T47D (cell line): ENCODE results near the gene ANKDD1A.

Source experiments
- DNase-seq, 2 experiments: peaks; one replicate each; pipeline versions ENCODE4 v3.0.0 to v3.0.0-alpha.2; 2011 to 2012; ENCODE audit warnings: low read depth in 1 of 2, low spot score in 1 of 2
- JUND ChIP-seq: IDR thresholded peaks from 2 replicates; pipeline ENCODE4 v1.6.1; 2012; ENCODE audit warnings: low read depth
- in situ Hi-C: cut with HindIII; loops from 2 replicates; pipeline ENCODE4 v1.10.0; 2016; ENCODE audit warnings: low sequenced_read_pairs, low pct_unique_long_range_greater_than_20kb

The ANKDD1A gene

DNA sequence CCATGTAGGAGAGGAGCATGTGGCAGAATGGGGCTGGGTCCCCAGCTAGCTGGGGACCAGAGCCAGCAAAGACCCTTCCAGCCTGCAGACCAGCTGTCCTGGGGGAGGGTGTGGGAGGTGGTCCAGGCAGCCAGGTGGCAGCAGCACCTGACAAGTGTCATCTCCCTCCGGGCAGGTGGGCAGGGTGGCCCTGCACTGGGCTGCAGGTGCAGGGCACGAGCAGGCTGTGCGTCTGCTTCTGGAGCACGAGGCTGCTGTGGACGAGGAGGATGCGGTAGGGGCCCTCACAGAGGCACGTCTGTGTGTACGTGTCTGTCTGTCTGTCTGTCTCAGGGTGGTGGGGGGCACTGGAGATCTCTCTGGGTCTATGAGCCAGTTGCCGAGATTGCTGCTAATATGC, 5.5 kb downstream of the ANKDD1A start:
- no peak for DNase-seq
- in situ Hi-C loops: no loop called here
- no peak for TF ChIP-seq JUND

DNA sequence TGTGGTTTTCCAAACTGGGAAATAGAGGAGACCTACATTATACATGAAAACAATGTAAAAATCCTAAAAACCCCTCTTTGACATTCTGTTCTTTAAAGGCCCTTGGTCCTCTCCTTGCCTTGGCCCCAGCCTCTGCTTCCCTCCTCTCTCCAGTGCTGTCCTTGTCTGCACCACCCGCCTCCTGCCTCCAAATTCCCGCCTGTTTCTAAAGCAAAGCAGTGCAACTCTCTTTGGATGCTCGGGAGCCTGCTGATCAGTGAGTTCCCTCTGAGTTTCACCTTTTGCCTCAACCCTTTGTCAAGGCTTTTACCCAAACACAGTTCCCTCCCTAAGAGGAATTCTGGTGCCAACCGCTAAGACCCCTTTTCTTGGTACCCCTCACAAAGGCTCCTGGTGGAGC, 8.0 kb downstream of the ANKDD1A start:
- TF ChIP-seq JUND: no peak
- in situ Hi-C loops: no loop called here

DNA sequence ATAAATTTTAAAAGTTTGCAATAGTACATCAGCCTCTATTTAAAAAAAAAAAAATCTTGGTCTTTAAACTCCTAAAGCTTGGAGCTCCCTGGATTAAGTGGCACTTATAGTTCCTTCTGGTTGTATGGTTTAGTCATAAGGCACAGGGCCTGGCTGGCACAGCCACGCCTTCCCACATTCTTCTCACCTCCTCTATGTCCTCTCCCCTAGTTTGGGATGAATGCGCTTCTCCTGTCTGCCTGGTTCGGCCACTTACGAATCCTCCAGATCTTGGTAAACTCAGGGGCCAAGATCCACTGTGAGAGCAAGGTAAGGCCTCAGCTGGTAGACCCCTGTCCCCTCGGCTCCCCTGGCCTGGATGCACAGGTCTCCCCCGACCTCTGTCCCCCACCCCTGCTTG, 10.0 kb downstream of the ANKDD1A start:
- in situ Hi-C loops: no loop called here
- no peak for TF ChIP-seq JUND
- DNase-seq: peak in 1 of 2 experiments; percentile 69

More for the DNA sequence above, 8.0 kb downstream of the ANKDD1A start:
- no peak for DNase-seq

DNA sequence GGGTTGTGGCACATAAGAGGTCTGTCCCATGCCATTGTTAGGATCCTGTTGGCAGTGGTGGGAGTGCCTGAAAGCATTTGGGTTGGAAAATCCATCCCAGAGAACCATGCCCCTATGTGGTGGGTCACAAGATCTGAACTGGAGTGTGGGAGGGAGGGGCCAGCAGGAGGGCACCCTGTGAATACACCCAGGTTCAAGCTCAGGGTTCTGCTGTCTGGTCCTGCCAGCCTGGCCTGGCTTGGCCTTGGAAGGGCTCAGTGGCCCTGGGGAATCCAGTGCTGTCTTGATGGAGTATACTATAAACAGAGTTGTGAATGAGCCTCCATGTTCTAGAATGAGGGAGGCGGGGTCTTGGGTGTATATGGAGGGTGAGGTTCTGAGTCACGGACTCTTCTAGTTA, 11.8 kb downstream of the ANKDD1A start:
- in situ Hi-C loops: no loop called here
- no peak for DNase-seq
- no peak for TF ChIP-seq JUND

DNA sequence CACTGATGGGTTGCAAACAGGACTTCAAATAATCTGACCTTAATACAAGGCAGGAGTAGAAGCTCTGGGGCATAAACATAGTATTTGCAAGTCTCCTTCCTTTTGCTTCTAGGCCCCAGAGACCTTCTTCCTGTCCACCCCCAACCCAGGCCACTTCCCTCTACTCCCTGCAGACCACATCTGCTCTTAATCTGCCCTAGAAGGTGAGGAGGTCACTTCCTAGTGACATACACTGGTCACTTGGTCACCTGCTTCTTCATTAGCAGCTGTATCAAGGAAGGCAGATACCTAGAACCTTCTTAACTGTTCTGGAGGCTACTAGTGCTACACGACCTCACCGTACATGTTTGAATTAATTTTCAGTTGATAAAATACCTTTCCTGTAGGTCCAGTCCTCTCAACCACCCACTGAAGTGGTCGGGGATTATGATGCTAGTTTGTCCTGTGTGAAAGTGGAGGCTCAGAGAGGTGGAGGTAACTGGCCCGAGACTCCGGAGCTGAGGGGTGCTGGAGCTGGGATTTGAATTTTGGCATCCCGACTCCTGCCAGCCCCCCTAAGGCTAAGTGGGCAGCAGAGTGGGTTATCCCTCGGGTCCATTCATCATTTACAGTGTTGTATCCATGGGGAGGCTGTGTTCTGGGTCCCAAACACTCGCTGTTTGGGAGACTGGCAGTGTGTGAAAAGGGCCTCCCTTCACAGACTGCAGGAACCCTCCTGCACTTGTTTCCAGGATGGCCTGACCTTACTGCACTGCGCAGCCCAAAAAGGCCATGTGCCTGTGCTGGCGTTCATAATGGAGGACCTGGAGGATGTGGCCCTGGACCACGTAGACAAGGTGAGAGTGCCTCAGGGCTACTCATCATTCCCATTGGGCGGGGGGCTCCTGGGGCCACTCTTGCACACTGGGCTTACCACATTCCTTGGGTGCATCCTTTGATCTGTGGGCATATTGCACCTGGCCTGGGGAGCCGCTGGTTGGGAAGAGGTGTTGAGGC, 13.9 kb downstream of the ANKDD1A start:
- in situ Hi-C loops: no loop called here

DNA sequence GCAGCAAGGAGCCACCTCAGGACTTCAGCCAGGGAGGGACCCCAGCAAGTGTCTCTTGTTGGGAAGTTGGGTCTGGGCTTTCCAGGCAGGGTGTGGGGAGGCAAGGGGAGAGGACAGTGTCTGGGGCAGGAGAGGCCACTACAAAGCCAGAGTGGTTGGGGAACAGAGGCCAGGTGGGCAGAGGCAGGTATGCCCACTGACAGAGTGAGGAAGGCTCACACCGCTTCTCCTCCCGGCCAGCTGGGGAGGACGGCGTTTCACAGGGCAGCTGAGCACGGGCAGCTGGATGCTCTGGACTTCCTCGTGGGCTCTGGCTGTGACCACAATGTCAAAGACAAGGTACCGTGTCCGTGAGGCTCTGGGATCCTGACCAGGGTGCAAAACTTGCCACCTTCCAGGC, 15.0 kb downstream of the ANKDD1A start:
- no peak for TF ChIP-seq JUND
- DNase-seq: no peak
- in situ Hi-C loops: no loop called here

More for the DNA sequence above, 13.9 kb downstream of the ANKDD1A start:
- DNase-seq: no peak
- no peak for TF ChIP-seq JUND

DNA sequence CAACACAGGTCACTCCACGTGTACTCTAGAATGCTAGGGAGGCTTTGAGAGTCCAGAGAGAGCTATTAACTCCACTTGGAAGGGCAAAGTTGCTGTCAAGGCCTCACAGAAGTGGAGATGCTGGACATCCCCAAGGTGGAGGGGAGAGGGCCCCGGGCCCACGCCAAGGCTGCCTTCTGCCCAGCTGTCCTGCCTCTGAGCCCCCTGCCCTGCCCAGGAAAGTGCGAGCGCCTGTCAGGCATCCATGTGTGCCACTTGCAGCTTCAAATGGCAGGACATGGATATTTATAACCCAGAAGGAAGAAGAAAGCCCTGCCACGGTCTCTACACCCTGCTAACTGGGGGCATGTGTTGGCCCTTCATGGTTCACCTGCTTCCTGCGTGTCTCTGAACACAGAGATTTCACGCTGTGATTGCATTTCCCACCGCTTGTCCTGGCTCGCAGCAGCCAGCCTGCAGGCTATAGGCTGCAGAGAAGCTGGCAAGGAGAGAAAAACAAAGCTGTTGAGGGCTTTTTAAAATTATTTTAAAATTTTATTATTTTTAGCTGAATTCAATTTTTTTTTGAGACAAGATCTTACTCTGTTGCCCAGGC, 17.0 kb downstream of the ANKDD1A start:
- no peak for TF ChIP-seq JUND
- DNase-seq: no peak
- in situ Hi-C loops: no loop called here

DNA sequence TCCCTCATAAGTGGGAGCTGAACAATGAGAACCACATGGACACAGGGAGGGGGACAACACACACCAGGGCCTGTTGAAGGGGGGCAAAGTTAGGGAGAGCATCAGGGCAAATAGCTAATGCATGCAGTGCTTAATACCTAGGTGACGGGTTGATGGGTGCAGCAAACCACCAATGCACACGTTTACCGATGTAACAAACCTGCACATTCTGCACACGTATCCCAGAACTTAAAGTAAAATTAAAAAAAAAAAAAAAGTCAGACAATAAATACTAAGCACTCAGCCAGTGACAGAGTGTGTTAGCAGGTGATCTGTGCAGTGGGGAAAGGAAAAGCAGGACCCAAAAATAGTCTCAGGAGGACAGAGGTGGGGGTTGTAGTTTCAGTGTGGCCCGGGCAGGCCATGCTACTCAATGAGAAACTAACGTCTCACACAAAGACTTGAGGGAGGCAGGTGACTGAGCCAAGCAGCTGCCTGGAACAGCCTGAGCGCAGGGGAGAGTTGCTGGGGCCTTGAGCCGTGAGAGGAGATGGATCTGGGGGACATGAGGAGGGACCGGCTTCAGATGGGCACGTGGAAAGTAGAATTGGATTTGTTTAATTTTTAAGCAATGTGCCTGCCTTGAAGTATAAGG, 18.4 kb downstream of the ANKDD1A start:
- no peak for DNase-seq
- in situ Hi-C loops: no loop called here
- no peak for TF ChIP-seq JUND

DNA sequence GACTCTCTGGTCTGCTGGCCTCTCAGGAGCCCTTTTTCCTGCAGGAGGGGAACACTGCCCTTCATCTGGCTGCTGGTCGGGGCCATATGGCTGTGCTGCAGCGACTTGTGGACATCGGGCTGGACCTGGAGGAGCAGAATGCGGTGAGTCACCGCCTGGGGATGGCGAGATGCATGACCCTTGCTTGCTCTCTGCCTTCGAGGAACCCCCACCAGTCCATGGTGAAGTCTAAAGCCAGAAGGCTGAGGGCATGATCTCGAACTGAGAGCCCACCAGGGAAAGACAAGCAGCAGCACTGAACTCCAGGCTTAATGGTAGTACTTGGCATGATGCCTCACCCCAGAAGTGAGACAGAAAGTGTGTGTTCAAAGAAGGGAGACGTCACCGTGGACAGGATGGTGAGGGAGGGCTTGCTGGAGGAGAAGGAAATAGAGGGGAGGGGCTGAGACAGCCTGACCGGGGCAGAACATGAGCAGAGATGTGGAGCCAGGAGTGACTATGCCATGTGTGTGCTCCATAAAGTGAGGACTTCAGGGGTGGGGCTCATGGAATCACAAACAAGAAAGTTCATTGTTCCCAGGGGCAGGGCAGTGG, 19.2 kb downstream of the ANKDD1A start:
- no peak for DNase-seq
- in situ Hi-C loops: no loop called here
- no peak for TF ChIP-seq JUND

DNA sequence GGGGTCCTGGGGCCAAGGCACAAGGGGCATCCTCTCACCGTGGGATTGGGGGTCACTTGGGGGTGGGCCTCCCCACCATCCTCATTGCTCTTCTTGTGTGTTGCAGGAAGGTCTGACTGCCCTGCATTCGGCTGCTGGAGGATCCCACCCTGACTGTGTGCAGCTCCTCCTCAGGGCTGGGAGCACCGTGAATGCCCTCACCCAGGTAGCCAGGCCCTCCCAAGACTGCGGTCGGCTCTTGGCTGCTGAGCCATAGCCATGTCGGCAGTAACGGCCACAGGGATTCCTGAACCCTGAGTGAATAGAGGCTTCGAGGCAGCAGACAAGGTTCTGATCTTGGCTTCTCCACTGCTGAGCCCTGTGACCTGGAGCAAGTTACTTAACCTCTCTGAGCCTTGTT, 19.7 kb downstream of the ANKDD1A start:
- in situ Hi-C loops: no loop called here
- TF ChIP-seq JUND: no peak
- DNase-seq: no peak

DNA sequence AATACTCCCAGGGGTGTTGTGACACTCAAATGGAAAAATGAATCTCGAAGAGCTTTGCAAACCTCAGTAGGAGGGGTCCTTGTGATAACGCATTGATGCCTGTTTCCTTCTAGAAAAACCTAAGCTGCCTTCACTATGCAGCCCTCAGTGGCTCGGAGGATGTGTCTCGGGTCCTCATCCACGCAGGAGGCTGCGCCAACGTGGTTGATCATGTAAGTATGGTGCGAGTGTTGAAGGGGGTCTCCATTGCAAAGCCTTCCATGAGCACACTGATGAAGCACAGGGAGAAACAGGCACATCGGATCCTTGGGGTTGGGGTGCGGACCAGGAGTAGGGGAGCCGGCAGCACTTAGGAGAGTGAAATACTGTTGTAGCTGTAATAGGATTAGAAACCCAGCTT, 22.3 kb downstream of the ANKDD1A start:
- no peak for DNase-seq
- in situ Hi-C loops: no loop called here
- no peak for TF ChIP-seq JUND

DNA sequence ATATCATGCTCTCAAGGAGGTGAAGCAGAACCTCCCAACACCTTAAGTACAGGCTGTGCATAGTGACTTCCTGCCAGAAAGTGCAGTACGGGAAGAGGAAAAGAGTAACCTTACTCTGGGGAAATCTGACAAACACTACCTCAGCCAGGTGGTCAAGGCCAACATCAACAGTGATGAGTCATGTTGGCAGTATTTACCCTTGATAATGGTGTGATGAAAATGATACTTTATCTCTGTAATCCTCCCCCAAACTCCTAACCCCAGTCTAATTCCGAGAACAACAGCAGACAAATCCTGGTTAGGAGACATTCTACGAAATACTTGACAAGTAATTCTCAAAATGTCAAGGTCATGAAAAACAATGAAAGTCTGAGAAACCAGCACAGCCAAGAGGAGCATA, 26.5 kb downstream of the ANKDD1A start:
- TF ChIP-seq JUND: no peak
- DNase-seq: no peak
- in situ Hi-C loops: no loop called here
